Prostate gland (tissue), 2 donors: ENCODE data around the gene AFDN. TPM values are rescaled to one million over a fixed set of nuclear protein-coding genes. Genes with fewer than 3 reads are reported as not detected.

ENCODE experiments used
- DNase-seq: peaks from one replicate; pipeline ENCODE4 v3.0.0-alpha.2; 2019; ENCODE audit warnings: low spot score
- H3K27ac ChIP-seq, 2 donors: fragments of 200-600 bp; sonication (generic); 2 replicates each; pipeline ENCODE4 v1.5.1; 2017 to 2019
- H3K27me3 ChIP-seq: fragments of 200-600 bp; sonication (generic); replicated peaks from 2 replicates; pipeline ENCODE4 v1.5.1; 2019; ENCODE audit not compliant: insufficient read depth
- H3K36me3 ChIP-seq, 2 donors: fragments of 200-600 bp; sonication (generic); 1 replicate in 1 of 2; 2 replicates in 1 of 2; pipeline versions ENCODE4 v1.5.1 to v1.8.1; 2017 to 2019
- H3K4me1 ChIP-seq: fragments of 200-600 bp; sonication (generic); replicated peaks from 2 replicates; pipeline ENCODE4 v1.5.1; 2019
- H3K4me3 ChIP-seq, 2 donors: fragments of 200-600 bp; sonication (generic); 2 replicates each; pipeline ENCODE4 v1.5.1; 2017 to 2019
- H3K9me3 ChIP-seq: fragments of 200-600 bp; sonication (generic); 2 replicates; pipeline ENCODE4 v1.5.1; 2017
- POLR2A ChIP-seq: fragments of 450-650 bp; IDR thresholded peaks from one replicate; pipeline ENCODE4 v1.6.1; 2016; ENCODE audit warnings: antibody characterized with exemption, mild to moderate bottlenecking
- POLR2AphosphoS5 ChIP-seq: sonication (generic); formaldehyde crosslinking; IDR thresholded peaks from one replicate; pipeline ENCODE4 v1.6.1; 2017; ENCODE audit warnings: antibody characterized with exemption
- WGBS: methylation state at CpG from one replicate; pipeline ENCODE4 v1.1.5; 2018; 5-methylcytosine and 5-hydroxymethylcytosine counted together
- intact Hi-C: fragments of 100-400 bp; cut with DNase I; formaldehyde crosslinking; loops from one replicate; pipeline ENCODE4 v1.14.2; 2022
- total RNA-seq, 2 donors: library from RNA; depleted of rRNA; stranded (reverse); fragments of >200 nt; gene quantifications; one replicate each; pipeline ENCODE4 v1.1.0, GENCODE V29; 2016
- TF ChIP-seq, protein P1 (sequence below), 4 experiments: fragments of 200-600 bp in 2 of 4; fragments of 450-650 bp in 2 of 4; sonication (generic) in 2 of 4; IDR thresholded peaks; 1 replicate in 3 of 4; 2 replicates in 1 of 4; pipeline ENCODE4 v1.5.1; 2016 to 2019; ENCODE audit warnings: antibody characterized with exemption in 4 of 4, mild to moderate bottlenecking in 2 of 4, moderate library complexity in 2 of 4

AFDN gene
- total RNA-seq, 2 donors from 2014 or later: 171 to 204 TPM

DNA sequence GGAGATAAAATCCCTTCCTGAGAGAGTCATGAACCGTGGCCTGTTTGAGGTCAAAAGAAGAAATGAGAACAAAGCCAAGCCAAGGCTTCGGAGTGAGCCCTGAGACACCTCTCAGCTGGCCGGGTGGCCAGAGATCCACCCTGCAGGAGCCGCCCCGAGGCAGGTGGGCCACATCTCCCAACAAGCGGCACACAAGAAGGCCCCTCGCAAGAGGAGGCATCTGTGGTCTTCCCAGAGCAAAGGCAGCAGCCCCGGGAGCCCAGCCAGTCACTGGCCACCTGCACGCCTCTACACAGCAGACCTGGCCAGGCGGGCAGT lies 30.9 kb upstream of the AFDN start:
- intact Hi-C loops: no loop called here
- no peaks in the 10 kb centered on the region for H3K36me3 ChIP-seq
- DNase-seq: no peak
- H3K4me1 ChIP-seq: peaks cover 2% of the 10 kb centered on the region
- 84% methylated on average over 10 of the region's 10 CpGs for WGBS
- H3K9me3 ChIP-seq: no peaks in the 10 kb centered on the region
- H3K4me3 ChIP-seq: no peak overlapping the region
- TF ChIP-seq POLR2AphosphoS5 (no peak), POLR2A (no peak)
- TF ChIP-seq, protein P1, sequence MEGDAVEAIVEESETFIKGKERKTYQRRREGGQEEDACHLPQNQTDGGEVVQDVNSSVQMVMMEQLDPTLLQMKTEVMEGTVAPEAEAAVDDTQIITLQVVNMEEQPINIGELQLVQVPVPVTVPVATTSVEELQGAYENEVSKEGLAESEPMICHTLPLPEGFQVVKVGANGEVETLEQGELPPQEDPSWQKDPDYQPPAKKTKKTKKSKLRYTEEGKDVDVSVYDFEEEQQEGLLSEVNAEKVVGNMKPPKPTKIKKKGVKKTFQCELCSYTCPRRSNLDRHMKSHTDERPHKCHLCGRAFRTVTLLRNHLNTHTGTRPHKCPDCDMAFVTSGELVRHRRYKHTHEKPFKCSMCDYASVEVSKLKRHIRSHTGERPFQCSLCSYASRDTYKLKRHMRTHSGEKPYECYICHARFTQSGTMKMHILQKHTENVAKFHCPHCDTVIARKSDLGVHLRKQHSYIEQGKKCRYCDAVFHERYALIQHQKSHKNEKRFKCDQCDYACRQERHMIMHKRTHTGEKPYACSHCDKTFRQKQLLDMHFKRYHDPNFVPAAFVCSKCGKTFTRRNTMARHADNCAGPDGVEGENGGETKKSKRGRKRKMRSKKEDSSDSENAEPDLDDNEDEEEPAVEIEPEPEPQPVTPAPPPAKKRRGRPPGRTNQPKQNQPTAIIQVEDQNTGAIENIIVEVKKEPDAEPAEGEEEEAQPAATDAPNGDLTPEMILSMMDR (IDR thresholded peaks at IDR 0.05): no peak
- H3K27me3 ChIP-seq: no peaks in the 10 kb centered on the region
- no peak overlapping the region for H3K27ac ChIP-seq

- DNase-seq: peak; percentile 81
- intact Hi-C loops: no loop called here
- peaks cover 2% of the 10 kb centered on the region for H3K4me1 ChIP-seq
- H3K4me3 ChIP-seq: peak overlapping the region; percentile 3 to 22
- no peaks in the 10 kb centered on the region for H3K27me3 ChIP-seq
- WGBS: 36% methylated on average over 43 of the region's 43 CpGs
- no peaks in the 10 kb centered on the region for H3K36me3 ChIP-seq
- TF ChIP-seq POLR2A (no peak), POLR2AphosphoS5 (peak; percentile 57)
- TF ChIP-seq, protein P1 (IDR thresholded peaks at IDR 0.05): no peak
- no peaks in the 10 kb centered on the region for H3K9me3 ChIP-seq
- H3K27ac ChIP-seq: no peak overlapping the region
Observed at GRCh38 chr6:167796192-167796981, 30.3 kb upstream of the AFDN start.

DNA sequence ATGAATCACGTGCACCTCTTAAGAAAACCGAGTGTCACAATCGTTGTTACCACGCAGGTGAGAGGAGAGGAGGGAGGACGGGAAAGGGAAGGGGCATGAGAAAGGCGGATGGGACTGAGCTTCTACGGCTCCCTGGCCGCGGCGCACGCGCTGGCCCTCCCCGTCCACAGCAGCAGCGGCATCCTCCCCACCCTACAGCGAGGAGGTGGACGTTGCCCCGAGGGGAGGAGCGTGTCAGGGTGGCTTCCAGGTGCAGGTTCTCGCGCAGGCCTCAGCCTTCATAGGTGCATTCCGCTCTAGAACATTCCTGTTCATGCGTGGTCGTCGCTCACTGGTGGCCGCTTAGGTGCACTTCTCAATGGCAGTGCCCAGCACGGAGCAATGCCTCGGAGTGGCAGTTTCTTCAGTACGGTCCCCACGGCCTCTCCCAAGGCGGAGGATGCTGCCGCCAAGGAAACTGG lies 29.7 kb upstream of the AFDN start:
- 87% methylated on average over 31 of the region's 31 CpGs for WGBS
- no peaks in the 10 kb centered on the region for H3K9me3 ChIP-seq
- no peaks in the 10 kb centered on the region for H3K36me3 ChIP-seq
- TF ChIP-seq POLR2AphosphoS5 (no peak), POLR2A (no peak)
- TF ChIP-seq, protein P1 (IDR thresholded peaks at IDR 0.05): no peak
- no peak overlapping the region for H3K27ac ChIP-seq
- DNase-seq: no peak
- peak overlapping the region in 1 of 2 donors; percentile 22 for H3K4me3 ChIP-seq
- no peaks in the 10 kb centered on the region for H3K27me3 ChIP-seq
- intact Hi-C loops: no loop called here
- H3K4me1 ChIP-seq: peaks cover 2% of the 10 kb centered on the region

DNA sequence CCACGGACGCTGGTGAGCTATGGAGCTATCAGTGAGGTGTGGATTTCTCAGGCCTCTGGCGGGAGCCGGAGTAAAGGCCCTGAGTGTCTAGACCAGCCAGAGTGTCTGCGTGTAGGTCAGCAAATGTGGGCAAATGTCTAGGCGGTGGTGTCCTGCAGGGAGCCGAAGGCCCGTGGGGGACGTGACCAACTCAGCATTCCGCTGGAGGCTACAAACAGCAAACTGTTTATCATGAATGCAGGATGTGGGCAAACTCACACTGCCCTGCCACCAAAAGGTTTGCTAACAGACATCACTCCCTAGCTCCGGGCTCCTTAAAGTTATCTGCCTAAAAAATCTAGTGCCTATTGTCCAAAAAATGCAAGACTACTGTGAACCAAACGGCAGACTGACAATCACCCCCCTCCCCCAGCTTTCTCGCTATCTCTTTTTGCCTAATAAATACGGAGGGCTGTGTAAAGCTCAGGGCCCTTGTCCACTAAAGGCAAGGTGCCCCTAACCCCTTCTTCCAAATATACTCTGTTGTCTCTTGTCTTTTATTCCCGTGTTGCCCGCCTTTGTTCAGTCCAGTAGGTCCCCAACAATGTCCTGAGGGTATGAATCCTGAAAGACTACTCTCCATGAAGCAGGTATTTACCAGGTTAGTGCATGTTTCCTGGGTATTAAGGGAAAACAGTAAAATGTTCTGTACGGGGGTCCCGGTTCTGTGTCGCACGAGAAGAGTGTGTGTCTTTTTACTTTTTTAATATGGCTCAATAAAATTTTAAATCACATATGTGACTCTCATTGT lies 29.0 kb upstream of the AFDN start:
- no peaks in the 10 kb centered on the region for H3K36me3 ChIP-seq
- H3K4me3 ChIP-seq: peak overlapping the region in 1 of 2 donors; percentile 22
- TF ChIP-seq POLR2AphosphoS5 (no peak), POLR2A (no peak)
- TF ChIP-seq, protein P1 (IDR thresholded peaks at IDR 0.05): no peak
- H3K27ac ChIP-seq: no peak overlapping the region
- DNase-seq: no peak
- H3K4me1 ChIP-seq: peaks cover 2% of the 10 kb centered on the region
- WGBS: 83% methylated on average over 20 of the region's 20 CpGs
- intact Hi-C loops: no loop called here
- no peaks in the 10 kb centered on the region for H3K27me3 ChIP-seq
- H3K9me3 ChIP-seq: no peaks in the 10 kb centered on the region
